Uterus (tissue), 4 donors: Measurements from ENCODE around the gene MYO1F. TPM values are rescaled to one million over a fixed set of nuclear protein-coding genes. Genes with fewer than 3 reads are reported as not detected.

Experiments used
- DNase-seq, 2 donors: peaks; one replicate each; pipeline ENCODE4 v3.0.0-alpha.2; 2019 to 2020
- H3K27ac ChIP-seq, 2 donors: fragments of 200-600 bp; sonication (generic); 1 replicate in 1 of 2; 2 replicates in 1 of 2; pipeline ENCODE4 v1.5.1; 2016 to 2018
- H3K27me3 ChIP-seq, 2 donors: fragments of 200-600 bp; sonication (generic); one replicate each; pipeline ENCODE4 v1.5.1; 2018 to 2019; ENCODE audit warnings: control low read depth in 1 of 2
- H3K36me3 ChIP-seq, 2 donors: fragments of 200-600 bp; sonication (generic); one replicate each; pipeline ENCODE4 v1.5.1; 2019; ENCODE audit warnings: control low read depth in 1 of 2
- H3K4me1 ChIP-seq, 2 donors: fragments of 200-600 bp; sonication (generic); one replicate each; pipeline ENCODE4 v1.5.1; 2018 to 2019; ENCODE audit warnings: control low read depth in 1 of 2
- H3K4me3 ChIP-seq, 2 donors: fragments of 200-600 bp; sonication (generic); 1 replicate in 1 of 2; 2 replicates in 1 of 2; pipeline ENCODE4 v1.5.1; 2018 to 2019; ENCODE audit warnings: mild to moderate bottlenecking in 1 of 2
- H3K9me3 ChIP-seq, 2 donors: fragments of 200-600 bp; sonication (generic); one replicate each; pipeline ENCODE4 v1.5.1; 2019; ENCODE audit warnings: control low read depth in 1 of 2
- CTCF ChIP-seq, 4 experiments: fragments of 200-600 bp in 2 of 4; fragments of 450-650 bp in 2 of 4; sonication (generic) in 2 of 4; IDR thresholded peaks; one replicate each; pipeline ENCODE4 v1.5.1; 2016 to 2019; ENCODE audit warnings: antibody characterized with exemption in 4 of 4, mild to moderate bottlenecking in 2 of 4, moderate library complexity in 1 of 4
- POLR2A ChIP-seq, 2 donors: fragments of 450-650 bp; IDR thresholded peaks; one replicate each; pipeline ENCODE4 v1.6.1; 2016; ENCODE audit warnings: antibody characterized with exemption in 2 of 2, mild to moderate bottlenecking in 1 of 2, moderate library complexity in 1 of 2
- intact Hi-C: fragments of 100-400 bp; cut with DNase I; formaldehyde crosslinking; loops from one replicate; pipeline ENCODE4 v1.15.1; 2023; ENCODE audit warnings: low total_unique reads
- total RNA-seq, 4 donors: library from RNA; depleted of rRNA in 3 of 4; stranded (reverse); fragments of >200 nt in 3 of 4; gene quantifications; one replicate each; pipeline versions ENCODE4 v1.1.0 to v1.2.4, GENCODE V29; 2014 to 2023
- donor health status: DM: yes; HTN: yes; CAD: no.

MYO1F gene
- total RNA-seq, 4 donors from 2014 or later, result 4.1 to 45.9 (median 7.5) TPM

- no peaks in the 10 kb centered on the region for H3K4me1 ChIP-seq
- TF ChIP-seq CTCF (IDR thresholded peaks at IDR 0.05) (no peak), POLR2A (IDR thresholded peaks at IDR 0.05) (no peak)
- no peaks in the 10 kb centered on the region for H3K27me3 ChIP-seq
- no peaks in the 10 kb centered on the region for H3K9me3 ChIP-seq
- no peak overlapping the region for H3K27ac ChIP-seq
- no peaks in the 10 kb centered on the region for H3K36me3 ChIP-seq
- H3K4me3 ChIP-seq, result no peak overlapping the region
- intact Hi-C loops, result no loop called here
- DNase-seq, result no peak
Measured at GRCh38 chr19:8487137-8487851, 89.9 kb downstream of the MYO1F start.

GRCh38 chr19:8486661-8487136 lies 90.5 kb downstream of the MYO1F start:
- H3K9me3 ChIP-seq, result no peaks in the 10 kb centered on the region
- H3K36me3 ChIP-seq, result no peaks in the 10 kb centered on the region
- intact Hi-C loops, result no loop called here
- no peak overlapping the region for H3K4me3 ChIP-seq
- H3K27me3 ChIP-seq, result no peaks in the 10 kb centered on the region
- no peaks in the 10 kb centered on the region for H3K4me1 ChIP-seq
- DNase-seq, result no peak
- TF ChIP-seq POLR2A (IDR thresholded peaks at IDR 0.05), result no peak
- TF ChIP-seq CTCF (IDR thresholded peaks at IDR 0.05), result no peak
- H3K27ac ChIP-seq, result no peak overlapping the region

- intact Hi-C loops, result no loop called here
- TF ChIP-seq POLR2A (IDR thresholded peaks at IDR 0.05), result no peak
- no peak for TF ChIP-seq CTCF (IDR thresholded peaks at IDR 0.05)
- H3K9me3 ChIP-seq, result no peaks in the 10 kb centered on the region
- H3K27me3 ChIP-seq, result no peaks in the 10 kb centered on the region
- H3K4me3 ChIP-seq, result no peak overlapping the region
- no peaks in the 10 kb centered on the region for H3K4me1 ChIP-seq
- DNase-seq, result no peak
- H3K36me3 ChIP-seq, result no peaks in the 10 kb centered on the region
- no peak overlapping the region for H3K27ac ChIP-seq
Measured at GRCh38 chr19:8485561-8486371, 91.5 kb downstream of the MYO1F start.

GRCh38 chr19:8484331-8484894 lies 92.8 kb downstream of the MYO1F start:
- TF ChIP-seq CTCF (IDR thresholded peaks at IDR 0.05) (no peak), POLR2A (IDR thresholded peaks at IDR 0.05) (no peak)
- H3K27me3 ChIP-seq, result no peaks in the 10 kb centered on the region
- no peak overlapping the region for H3K27ac ChIP-seq
- no peaks in the 10 kb centered on the region for H3K36me3 ChIP-seq
- no peaks in the 10 kb centered on the region for H3K4me1 ChIP-seq
- no peak overlapping the region for H3K4me3 ChIP-seq
- H3K9me3 ChIP-seq, result no peaks in the 10 kb centered on the region
- DNase-seq, result no peak
- intact Hi-C loops, result no loop called here

- no peaks in the 10 kb centered on the region for H3K9me3 ChIP-seq
- no peaks in the 10 kb centered on the region for H3K27me3 ChIP-seq
- intact Hi-C loops, result no loop called here
- no peaks in the 10 kb centered on the region for H3K36me3 ChIP-seq
- no peak overlapping the region for H3K27ac ChIP-seq
- DNase-seq, result no peak
- H3K4me3 ChIP-seq, result no peak overlapping the region
- no peak for TF ChIP-seq CTCF (IDR thresholded peaks at IDR 0.05)
- no peak for TF ChIP-seq POLR2A (IDR thresholded peaks at IDR 0.05)
- H3K4me1 ChIP-seq, result no peaks in the 10 kb centered on the region
Measured at GRCh38 chr19:8483165-8483564, 94.1 kb downstream of the MYO1F start.
